Measurements from ENCODE around the gene HNRNPAB.

GRCh38 chr5:178234750-178235587 is 30.6 kb downstream of the HNRNPAB start:
- TF ChIP-seq EZH2 (IDR thresholded peaks at IDR 0.05; ENCODE audit: insufficient read depth, poor library complexity, severe bottlenecking) (no peak), EZH2phosphoT487 (IDR thresholded peaks at IDR 0.05; ENCODE audit: insufficient read depth, low read depth) (no peak)
